Ovary (tissue), 9 donors: ENCODE data around the gene TTLL6. TPM values are rescaled to one million over a fixed set of nuclear protein-coding genes. Genes with fewer than 3 reads are reported as not detected.

ENCODE experiments used
- DNase-seq, 5 donors: peaks; one replicate each; pipeline ENCODE4 v3.0.0-alpha.2; 2019 to 2020
- H3K27ac ChIP-seq, 2 donors: fragments of 200-600 bp; one replicate each; pipeline versions ENCODE4 v1.5.1 to v1.8.0; 2019 to 2022
- H3K27me3 ChIP-seq: fragments of 200-600 bp; one replicate; pipeline ENCODE4 v1.8.0; 2022
- H3K36me3 ChIP-seq: fragments of 200-600 bp; sonication (generic); one replicate; pipeline ENCODE4 v1.5.1; 2019
- H3K4me1 ChIP-seq: one replicate; pipeline ENCODE4 v1.8.1; 2013; ENCODE audit warnings: mild to moderate bottlenecking, moderate library complexity; ENCODE audit not compliant: insufficient read depth
- H3K4me3 ChIP-seq: fragments of 200-600 bp; sonication (generic); one replicate; pipeline ENCODE4 v1.5.1; 2017
- H3K9me3 ChIP-seq, 2 donors: fragments of 200-600 bp in 1 of 2; sonication (generic) in 1 of 2; one replicate each; pipeline versions ENCODE4 v1.5.1 to v1.8.1; 2013 to 2019; ENCODE audit warnings: mild to moderate bottlenecking in 1 of 2, moderate library complexity in 1 of 2
- EP300 ChIP-seq: sonication (generic); formaldehyde crosslinking; IDR thresholded peaks from one replicate; pipeline ENCODE4 v1.6.1; 2017; ENCODE audit warnings: antibody characterized with exemption
- POLR2A ChIP-seq: fragments of 450-650 bp; IDR thresholded peaks from one replicate; pipeline ENCODE4 v1.6.1; 2017; ENCODE audit warnings: antibody characterized with exemption, mild to moderate bottlenecking, moderate library complexity
- WGBS, 3 donors: extraction: QIAGEN DNeasy Blood & Tissue Kit in 1 of 3; methylation state at CpG; one replicate each; pipeline versions ENCODE4 v1.1.5 to v1.1.7; 2013 to 2017; 5-methylcytosine and 5-hydroxymethylcytosine counted together
- intact Hi-C, 4 donors: fragments of 100-400 bp; cut with DNase I; formaldehyde crosslinking; loops; one replicate each; pipeline versions ENCODE4 v1.11.0 to v1.15.1; 2022 to 2023
- polyA plus RNA-seq, 2 donors: library from polyadenylated mRNA; stranded (reverse); fragments of 200-250 nt in 1 of 2; fragments of 350-450 nt in 1 of 2; fragmentation: Illumina TruSeq in 1 of 2; extraction: RNeasy Lipid Tissue Mini Kit (QIAGEN cat#74804) in 1 of 2; gene quantifications; one replicate each; pipeline ENCODE4 v1.2.3, GENCODE V29; 2013 to 2014
- total RNA-seq, 7 donors: library from RNA; depleted of rRNA in 2 of 7; stranded (reverse); fragments of >200 nt in 2 of 7; fragmentation: NEBNext Ultra II Directional in 3 of 7; extraction: Animal tissue kit (Norgen Biotek cat#: 25700) in 3 of 7; gene quantifications; one replicate each; pipeline versions ENCODE4 v1.1.0 to v1.2.4, GENCODE V29; 2016 to 2023
- TF ChIP-seq, protein P1 (sequence below), 3 donors: fragments of 450-650 bp in 2 of 3; fragments of 200-600 bp in 1 of 3; IDR thresholded peaks; one replicate each; pipeline versions ENCODE4 v1.5.1 to v1.8.0; 2016 to 2022; ENCODE audit warnings: antibody characterized with exemption in 3 of 3, mild to moderate bottlenecking in 1 of 3
- donor health status: DM: no; HTN: no; CAD: no; lungs with moderate emphysema.
- donor health status: DM: no; HTN: no; CAD: no.
- donor health status: Bipolar disorder and iron deficiency.
- donor health status: DM: yes; HTN: yes; CAD: no.
- donor health status: DM: no; HTN: no; CAD: no.
- donor health status: DM: yes; HTN: yes; CAD: no.

The TTLL6 gene
- total and polyA plus RNA-seq, 9 donors, result 0.06 to 3.8 (median 0.44) TPM; not detected in 3

DNA sequence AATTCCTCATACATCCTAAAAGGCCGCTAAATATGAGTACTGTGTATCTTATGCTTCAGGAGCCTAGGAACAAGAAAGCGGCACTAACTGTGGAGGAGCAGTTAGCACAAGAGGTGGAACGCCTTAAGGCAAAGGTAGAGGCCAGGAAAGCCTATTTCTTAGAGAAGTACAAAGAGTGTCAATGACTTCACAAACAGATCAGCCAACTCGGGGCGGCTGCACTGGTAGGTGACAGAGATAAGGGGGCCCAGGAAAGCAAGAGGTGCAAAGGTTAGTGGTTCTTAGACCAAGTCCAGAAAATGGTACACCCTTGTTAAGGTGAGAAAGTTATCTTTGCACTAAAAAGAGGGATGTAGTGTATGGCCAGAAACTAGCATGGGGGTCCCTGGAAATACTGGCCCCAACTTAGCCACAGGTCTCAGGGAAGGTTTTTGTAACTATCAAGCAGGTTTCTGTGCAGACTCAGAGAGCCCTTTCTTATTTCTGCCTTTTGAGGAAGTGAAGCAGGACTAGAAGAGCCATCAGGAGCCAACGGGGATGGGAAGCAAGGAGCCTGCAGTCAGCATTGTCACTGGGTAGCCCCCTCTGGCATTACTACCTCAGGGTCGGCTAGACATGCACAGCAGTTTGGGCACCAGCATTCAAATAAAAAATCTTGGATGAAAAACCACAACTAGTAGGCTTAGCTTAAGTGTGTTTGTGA lies 37.9 kb upstream of the TTLL6 start:
- WGBS, 3 donors, result 83 to 90% (median 89%) methylated on average over 7 of the region's 7 CpGs
- H3K9me3 ChIP-seq, result no peaks in the 10 kb centered on the region
- H3K36me3 ChIP-seq, result no peaks in the 10 kb centered on the region
- no peak overlapping the region for H3K27ac ChIP-seq
- no peaks in the 10 kb centered on the region for H3K4me1 ChIP-seq
- no peak overlapping the region for H3K4me3 ChIP-seq
- intact Hi-C loops, result no loop called here
- no peaks in the 10 kb centered on the region for H3K27me3 ChIP-seq
- DNase-seq, result no peak
- no peak for TF ChIP-seq EP300

DNA sequence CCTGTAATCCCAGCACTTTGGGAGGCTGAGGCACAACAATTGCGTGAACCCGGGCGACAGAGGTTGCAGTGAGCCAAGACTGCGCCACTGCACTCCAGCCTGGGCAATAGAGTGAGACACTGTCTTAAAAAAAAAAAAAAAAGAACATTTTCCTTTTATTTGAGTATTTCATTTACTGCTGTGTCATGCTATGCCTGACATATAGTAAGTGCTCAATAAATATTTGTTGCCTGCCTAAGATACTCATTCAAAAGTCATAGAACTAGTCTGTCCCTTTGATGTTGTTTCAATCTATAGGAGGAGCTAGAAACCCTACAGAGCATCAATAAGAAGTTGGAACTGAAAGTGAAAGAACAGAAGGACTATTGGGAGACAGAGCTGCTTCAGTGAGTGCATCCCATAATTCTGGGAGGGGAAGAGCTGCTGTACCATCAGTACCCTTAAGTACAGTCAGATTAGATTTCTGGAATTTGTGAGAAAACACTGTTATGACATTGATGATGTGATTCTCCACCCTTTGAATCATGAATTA lies 33.8 kb upstream of the TTLL6 start:
- 97 to 99% (median 99%) methylated on average over 4 of the region's 4 CpGs for WGBS, 3 donors
- Histone ChIP-seq H3K9me3 (no peaks in the 10 kb centered on the region), H3K27ac (no peak overlapping the region), H3K4me1 (no peaks in the 10 kb centered on the region), H3K4me3 (no peak overlapping the region), H3K36me3 (no peaks in the 10 kb centered on the region), H3K27me3 (no peaks in the 10 kb centered on the region)
- intact Hi-C loops, result no loop called here
- TF ChIP-seq EP300 (no peak), POLR2A (no peak)
- TF ChIP-seq, protein P1, sequence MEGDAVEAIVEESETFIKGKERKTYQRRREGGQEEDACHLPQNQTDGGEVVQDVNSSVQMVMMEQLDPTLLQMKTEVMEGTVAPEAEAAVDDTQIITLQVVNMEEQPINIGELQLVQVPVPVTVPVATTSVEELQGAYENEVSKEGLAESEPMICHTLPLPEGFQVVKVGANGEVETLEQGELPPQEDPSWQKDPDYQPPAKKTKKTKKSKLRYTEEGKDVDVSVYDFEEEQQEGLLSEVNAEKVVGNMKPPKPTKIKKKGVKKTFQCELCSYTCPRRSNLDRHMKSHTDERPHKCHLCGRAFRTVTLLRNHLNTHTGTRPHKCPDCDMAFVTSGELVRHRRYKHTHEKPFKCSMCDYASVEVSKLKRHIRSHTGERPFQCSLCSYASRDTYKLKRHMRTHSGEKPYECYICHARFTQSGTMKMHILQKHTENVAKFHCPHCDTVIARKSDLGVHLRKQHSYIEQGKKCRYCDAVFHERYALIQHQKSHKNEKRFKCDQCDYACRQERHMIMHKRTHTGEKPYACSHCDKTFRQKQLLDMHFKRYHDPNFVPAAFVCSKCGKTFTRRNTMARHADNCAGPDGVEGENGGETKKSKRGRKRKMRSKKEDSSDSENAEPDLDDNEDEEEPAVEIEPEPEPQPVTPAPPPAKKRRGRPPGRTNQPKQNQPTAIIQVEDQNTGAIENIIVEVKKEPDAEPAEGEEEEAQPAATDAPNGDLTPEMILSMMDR (IDR thresholded peaks at IDR 0.05), result no peak
- no peak for DNase-seq

- Histone ChIP-seq H3K27me3 (no peaks in the 10 kb centered on the region), H3K9me3 (no peaks in the 10 kb centered on the region), H3K36me3 (no peaks in the 10 kb centered on the region), H3K4me1 (peaks cover 7% of the 10 kb centered on the region), H3K27ac (no peak overlapping the region), H3K4me3 (no peak overlapping the region)
- no peak for TF ChIP-seq POLR2A
- no peak for TF ChIP-seq EP300
- TF ChIP-seq, protein P1 (IDR thresholded peaks at IDR 0.05), result no peak
- DNase-seq, result no peak
- intact Hi-C loops, result no loop called here
- WGBS, 3 donors, result 75 to 76% (median 76%) methylated on average over 6 of the region's 6 CpGs
These were observed 26.3 kb upstream of the TTLL6 start for GRCh38 chr17:48843187-48843900.

- H3K9me3 ChIP-seq, result no peaks in the 10 kb centered on the region
- H3K4me1 ChIP-seq, result peaks cover 7% of the 10 kb centered on the region
- H3K4me3 ChIP-seq, result no peak overlapping the region
- no peaks in the 10 kb centered on the region for H3K27me3 ChIP-seq
- WGBS, 3 donors, result 66 to 78% (median 77%) methylated on average over 3 of the region's 3 CpGs
- intact Hi-C loops, result no loop called here
- peak overlapping the region in 1 of 2 donors; percentile 37 for H3K27ac ChIP-seq
- H3K36me3 ChIP-seq, result no peaks in the 10 kb centered on the region
- TF ChIP-seq EP300 (no peak), POLR2A (no peak)
- TF ChIP-seq, protein P1 (IDR thresholded peaks at IDR 0.05), result no peak
- no peak for DNase-seq
These were observed 25.7 kb upstream of the TTLL6 start for GRCh38 chr17:48842746-48843145.
